Lower leg skin (tissue), 4 donors: ENCODE data around the gene TNIK. TPM values are rescaled to one million over a fixed set of nuclear protein-coding genes. Genes with fewer than 3 reads are reported as not detected.

ENCODE experiments used
- DNase-seq, 2 donors: peaks; one replicate each; pipeline ENCODE4 v3.0.0-alpha.2; 2019; ENCODE audit warnings: low spot score in 2 of 2
- H3K4me3 ChIP-seq: fragments of 200-600 bp; sonication (generic); 2 replicates; pipeline ENCODE4 v1.5.1; 2017; ENCODE audit warnings: mild to moderate bottlenecking, low read depth; ENCODE audit not compliant: poor library complexity, severe bottlenecking
- CTCF ChIP-seq, 3 donors: fragments of 450-650 bp; IDR thresholded peaks; one replicate each; pipeline ENCODE4 v1.5.1; 2016; ENCODE audit warnings: antibody characterized with exemption in 3 of 3, mild to moderate bottlenecking in 3 of 3, moderate library complexity in 2 of 3
- POLR2A ChIP-seq, 2 donors: fragments of 450-650 bp; IDR thresholded peaks; one replicate each; pipeline ENCODE4 v1.6.1; 2016 to 2017; ENCODE audit warnings: antibody characterized with exemption in 2 of 2, mild to moderate bottlenecking in 1 of 2, moderate library complexity in 1 of 2
- WGBS, 2 donors: methylation state at CpG; one replicate each; pipeline ENCODE4 v1.1.5; 2018; 5-methylcytosine and 5-hydroxymethylcytosine counted together
- intact Hi-C: fragments of 100-400 bp; cut with DNase I; formaldehyde crosslinking; loops from one replicate; pipeline ENCODE4 v1.15.0; 2023; ENCODE audit warnings: low total_unique reads
- total RNA-seq, 4 donors: library from RNA; depleted of rRNA; stranded (reverse); fragments of >200 nt; gene quantifications; one replicate each; pipeline ENCODE4 v1.1.0, GENCODE V29; 2016

Gene TNIK
- total RNA-seq, 4 donors from 2014 or later, result 0.72 to 4.7 (median 2.4) TPM

DNA sequence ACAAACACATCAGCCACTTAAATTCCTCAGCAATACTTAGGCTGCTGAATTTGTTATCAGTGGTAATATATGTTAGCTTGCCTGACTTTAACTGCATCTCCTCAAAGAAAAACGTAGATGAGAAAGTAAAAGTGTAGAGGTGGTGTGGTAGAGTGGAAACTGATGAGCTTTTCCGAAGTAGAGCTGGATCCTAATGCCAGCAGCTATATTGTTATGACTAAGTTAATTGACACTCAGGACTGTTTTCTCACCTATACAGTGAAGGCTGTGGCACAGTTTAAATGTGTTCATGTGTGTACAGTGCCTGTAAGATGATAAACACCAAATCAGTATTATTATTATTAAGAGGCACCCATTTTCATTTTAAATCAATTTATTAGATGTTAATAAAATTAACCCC, 174.9 kb downstream of the TNIK start:
- 59 to 66% methylated on average over 2 of the region's 2 CpGs for WGBS, 2 donors
- intact Hi-C loops, result no loop called here
- TF ChIP-seq POLR2A (IDR thresholded peaks at IDR 0.05) (no peak), CTCF (IDR thresholded peaks at IDR 0.05) (no peak)
- no peak for DNase-seq
- no peak overlapping the region for H3K4me3 ChIP-seq

DNA sequence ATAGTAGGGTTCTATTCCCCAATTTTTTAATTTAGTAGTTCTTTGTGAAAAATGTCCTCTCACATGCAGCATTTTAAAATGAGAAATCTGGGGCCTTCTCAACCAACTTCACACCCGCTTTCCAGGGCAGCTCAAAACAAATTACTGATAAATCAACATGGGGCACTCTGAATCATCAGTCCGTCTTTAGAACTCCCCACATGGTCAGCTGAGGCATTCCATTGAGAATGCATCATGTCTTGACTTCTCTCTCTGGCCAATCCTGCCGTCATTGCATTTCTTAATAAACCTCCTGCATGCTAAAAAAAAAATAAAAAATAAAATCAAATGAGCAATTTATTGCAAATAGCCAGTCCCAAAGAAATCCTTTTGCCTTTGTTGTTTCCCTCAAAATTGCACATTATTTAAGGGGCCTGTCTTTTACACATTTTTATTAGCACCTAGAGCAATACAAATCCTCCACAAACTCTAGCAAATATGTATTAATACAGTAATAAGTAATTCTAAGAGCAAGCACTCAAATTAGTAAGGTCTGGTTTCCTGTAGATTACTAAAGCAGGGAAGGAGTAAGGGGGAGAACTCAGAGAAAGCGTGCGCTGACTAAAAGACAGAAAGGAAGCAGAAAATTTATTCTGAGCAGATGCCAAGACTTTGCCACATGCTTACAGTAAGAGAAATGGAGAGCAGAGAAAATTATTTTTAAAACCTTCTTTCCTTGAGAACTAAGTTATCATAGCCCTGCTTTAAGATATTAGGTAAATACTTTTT, 175.7 kb downstream of the TNIK start:
- H3K4me3 ChIP-seq, result no peak overlapping the region
- TF ChIP-seq POLR2A (IDR thresholded peaks at IDR 0.05), result no peak
- 48 to 50% methylated on average over 5 of the region's 5 CpGs for WGBS, 2 donors
- intact Hi-C loops, result no loop called here
- peak in 1 of 2 donors; percentile 70 for DNase-seq

DNA sequence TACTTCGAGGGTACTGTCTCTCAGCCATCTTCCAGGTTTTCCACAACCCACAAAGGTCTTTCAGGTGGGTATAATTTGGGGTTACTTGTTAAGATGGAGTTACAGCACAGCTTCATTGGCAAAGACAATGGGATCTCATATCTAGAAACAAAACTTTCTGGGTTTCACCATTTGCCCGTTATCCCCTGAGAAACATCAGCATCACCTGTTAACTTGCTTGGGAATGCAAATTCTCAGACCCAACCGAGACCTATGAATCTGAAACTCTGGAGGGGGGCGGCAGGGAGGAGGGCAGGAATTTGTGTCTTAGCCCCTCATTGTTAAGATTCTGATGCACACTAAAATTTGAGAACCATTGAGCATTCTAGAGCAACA, 176.4 kb downstream of the TNIK start:
- H3K4me3 ChIP-seq, result no peak overlapping the region
- TF ChIP-seq CTCF (IDR thresholded peaks at IDR 0.05) (no peak), POLR2A (IDR thresholded peaks at IDR 0.05) (no peak)
- 91 to 98% methylated on average over 4 of the region's 4 CpGs for WGBS, 2 donors
- no peak for DNase-seq
- intact Hi-C loops, result no loop called here

- DNase-seq, result no peak
- TF ChIP-seq CTCF (IDR thresholded peaks at IDR 0.05) (no peak), POLR2A (IDR thresholded peaks at IDR 0.05) (no peak)
- intact Hi-C loops, result no loop called here
- H3K4me3 ChIP-seq, result no peak overlapping the region
- WGBS, 2 donors, result 36 to 62% methylated on average over 6 of the region's 6 CpGs
These were observed 176.9 kb downstream of the TNIK start for GRCh38 chr3:171283183-171283847.

- no peak overlapping the region for H3K4me3 ChIP-seq
- intact Hi-C loops, result no loop called here
- no peak for TF ChIP-seq POLR2A (IDR thresholded peaks at IDR 0.05)
- TF ChIP-seq CTCF (IDR thresholded peaks at IDR 0.05), result no peak
- no peak for DNase-seq
- 39 to 45% methylated on average over 4 of the region's 4 CpGs for WGBS, 2 donors
These were observed 178.2 kb downstream of the TNIK start for GRCh38 chr3:171282041-171282440.

DNA sequence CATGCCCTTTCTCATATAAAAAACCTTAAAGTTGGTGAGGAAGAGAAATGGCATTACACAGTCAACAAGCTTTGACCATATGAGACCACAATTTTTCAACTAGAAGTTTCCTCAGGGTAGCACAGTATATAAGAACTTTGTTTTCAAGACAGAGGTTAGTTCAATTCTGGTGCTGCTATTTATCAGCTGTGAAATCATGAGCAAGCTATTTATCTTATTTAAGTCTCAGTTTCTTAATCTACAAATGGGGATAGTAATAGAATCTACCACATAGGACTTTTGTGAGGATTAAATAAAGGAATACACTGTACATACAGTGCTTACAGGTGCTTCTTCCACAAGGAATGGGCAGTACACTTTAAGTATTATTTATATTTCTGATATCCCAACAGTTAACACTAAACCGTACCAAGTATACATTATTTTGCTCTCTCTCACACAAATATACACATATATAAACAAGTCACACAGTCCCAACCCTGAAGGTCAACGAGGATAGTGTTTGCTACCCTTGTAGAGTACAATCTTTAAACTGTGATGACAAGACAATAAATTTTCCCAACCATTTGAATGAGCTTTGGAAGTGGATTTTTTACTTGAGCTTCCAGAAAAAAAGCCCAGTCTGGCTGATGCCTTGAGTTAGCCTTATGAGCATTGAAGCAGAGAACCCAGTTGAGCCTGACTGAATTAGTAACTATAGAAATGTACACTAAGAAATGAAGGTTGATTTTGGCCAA, 178.8 kb downstream of the TNIK start:
- intact Hi-C loops, result loop anchor here (2.0 kb wide), 1 partner anchor 45 kb away; no protein-coding TSS in a partner anchor
- WGBS, 2 donors, result 71 to 80% methylated on average over 2 of the region's 2 CpGs
- TF ChIP-seq POLR2A (IDR thresholded peaks at IDR 0.05), result no peak
- no peak for TF ChIP-seq CTCF (IDR thresholded peaks at IDR 0.05)
- DNase-seq, result no peak
- H3K4me3 ChIP-seq, result no peak overlapping the region
